Testis (tissue), 3 donors: ENCODE measurements around the gene NR1I2. TPM values are rescaled to one million over a fixed set of nuclear protein-coding genes. Genes with fewer than 3 reads are reported as not detected.

Experiments
- DNase-seq: peaks from one replicate; pipeline ENCODE4 v3.0.0-alpha.2; 2019
- H3K27ac ChIP-seq, 2 donors: fragments of 200-600 bp; sonication (generic); one replicate each; pipeline ENCODE4 v1.5.1; 2019
- H3K27me3 ChIP-seq: fragments of 200-600 bp; sonication (generic); one replicate; pipeline ENCODE4 v1.5.1; 2019
- H3K36me3 ChIP-seq: fragments of 200-600 bp; sonication (generic); one replicate; pipeline ENCODE4 v1.5.1; 2017; ENCODE audit warnings: low read depth; ENCODE audit errors: missing control alignments
- H3K4me1 ChIP-seq: fragments of 200-600 bp; sonication (generic); one replicate; pipeline ENCODE4 v1.5.1; 2019
- H3K4me3 ChIP-seq, 2 donors: fragments of 200-600 bp; sonication (generic); one replicate each; pipeline ENCODE4 v1.5.1; 2017 to 2019
- H3K9me3 ChIP-seq: fragments of 200-600 bp; sonication (generic); one replicate; pipeline ENCODE4 v1.5.1; 2017
- POLR2A ChIP-seq: fragments of 450-650 bp; IDR thresholded peaks from one replicate; pipeline ENCODE4 v1.6.1; 2017; ENCODE audit warnings: antibody characterized with exemption, mild to moderate bottlenecking, moderate library complexity
- WGBS, 2 donors: methylation state at CpG; one replicate each; pipeline ENCODE4 v1.1.5; 2018; 5-methylcytosine and 5-hydroxymethylcytosine counted together
- intact Hi-C: fragments of 100-400 bp; cut with DNase I; formaldehyde crosslinking; loops from one replicate; pipeline ENCODE4 v1.15.1; 2023; ENCODE audit warnings: low total_unique reads
- polyA plus RNA-seq: library from polyadenylated mRNA; stranded (reverse); fragments of 350-450 nt; fragmentation: Illumina TruSeq; extraction: RNeasy Lipid Tissue Mini Kit (QIAGEN cat#74804); gene quantifications from one replicate; pipeline ENCODE4 v1.2.3, GENCODE V29; 2014; ENCODE audit warnings: low read depth, low replicate concordance; ENCODE audit not compliant: insufficient read depth
- total RNA-seq, 2 donors: library from RNA; depleted of rRNA; stranded (reverse); fragments of >200 nt; gene quantifications; one replicate each; pipeline ENCODE4 v1.2.3, GENCODE V29; 2016
- TF ChIP-seq, protein P1 (sequence below), 3 experiments: fragments of 450-650 bp in 2 of 3; fragments of 200-600 bp in 1 of 3; sonication (generic) in 1 of 3; IDR thresholded peaks; one replicate each; pipeline ENCODE4 v1.5.1; 2016 to 2019; ENCODE audit warnings: antibody characterized with exemption in 3 of 3, mild to moderate bottlenecking in 2 of 3, moderate library complexity in 1 of 3

The NR1I2 gene
- total and polyA plus RNA-seq, 3 donors from 2014 or later = 0.47 to 0.74 (median 0.57) TPM

DNA sequence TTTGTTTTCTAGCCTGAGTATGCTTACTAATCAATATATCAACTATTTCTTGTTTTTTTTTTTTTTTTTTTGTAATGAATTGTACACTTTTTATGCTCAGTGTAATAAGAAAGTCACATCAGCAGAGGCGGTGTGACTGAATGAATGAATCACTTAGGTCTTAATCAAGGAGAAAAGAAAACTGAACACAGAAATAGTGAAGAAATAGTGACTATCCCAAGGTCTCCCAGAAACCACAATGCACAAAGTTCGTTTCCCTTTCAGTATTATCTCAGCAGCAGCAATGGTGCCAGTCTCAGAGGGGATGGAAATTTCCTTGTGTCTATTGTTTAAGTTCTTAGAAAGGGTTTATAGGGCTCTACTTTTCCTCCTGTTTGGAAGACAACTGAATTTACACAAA, 80.7 kb downstream of the NR1I2 start:
- H3K4me1 ChIP-seq = no peaks in the 10 kb centered on the region
- no peak for DNase-seq
- no peaks in the 10 kb centered on the region for H3K9me3 ChIP-seq
- H3K27me3 ChIP-seq = no peaks in the 10 kb centered on the region
- intact Hi-C loops = no loop called here
- WGBS, 2 donors = 69 to 78% methylated on average over 2 of the region's 2 CpGs
- no peaks in the 10 kb centered on the region for H3K36me3 ChIP-seq
- no peak overlapping the region for H3K27ac ChIP-seq
- no peak for TF ChIP-seq POLR2A
- TF ChIP-seq, protein P1, sequence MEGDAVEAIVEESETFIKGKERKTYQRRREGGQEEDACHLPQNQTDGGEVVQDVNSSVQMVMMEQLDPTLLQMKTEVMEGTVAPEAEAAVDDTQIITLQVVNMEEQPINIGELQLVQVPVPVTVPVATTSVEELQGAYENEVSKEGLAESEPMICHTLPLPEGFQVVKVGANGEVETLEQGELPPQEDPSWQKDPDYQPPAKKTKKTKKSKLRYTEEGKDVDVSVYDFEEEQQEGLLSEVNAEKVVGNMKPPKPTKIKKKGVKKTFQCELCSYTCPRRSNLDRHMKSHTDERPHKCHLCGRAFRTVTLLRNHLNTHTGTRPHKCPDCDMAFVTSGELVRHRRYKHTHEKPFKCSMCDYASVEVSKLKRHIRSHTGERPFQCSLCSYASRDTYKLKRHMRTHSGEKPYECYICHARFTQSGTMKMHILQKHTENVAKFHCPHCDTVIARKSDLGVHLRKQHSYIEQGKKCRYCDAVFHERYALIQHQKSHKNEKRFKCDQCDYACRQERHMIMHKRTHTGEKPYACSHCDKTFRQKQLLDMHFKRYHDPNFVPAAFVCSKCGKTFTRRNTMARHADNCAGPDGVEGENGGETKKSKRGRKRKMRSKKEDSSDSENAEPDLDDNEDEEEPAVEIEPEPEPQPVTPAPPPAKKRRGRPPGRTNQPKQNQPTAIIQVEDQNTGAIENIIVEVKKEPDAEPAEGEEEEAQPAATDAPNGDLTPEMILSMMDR (IDR thresholded peaks at IDR 0.05) = no peak
- no peak overlapping the region for H3K4me3 ChIP-seq

DNA sequence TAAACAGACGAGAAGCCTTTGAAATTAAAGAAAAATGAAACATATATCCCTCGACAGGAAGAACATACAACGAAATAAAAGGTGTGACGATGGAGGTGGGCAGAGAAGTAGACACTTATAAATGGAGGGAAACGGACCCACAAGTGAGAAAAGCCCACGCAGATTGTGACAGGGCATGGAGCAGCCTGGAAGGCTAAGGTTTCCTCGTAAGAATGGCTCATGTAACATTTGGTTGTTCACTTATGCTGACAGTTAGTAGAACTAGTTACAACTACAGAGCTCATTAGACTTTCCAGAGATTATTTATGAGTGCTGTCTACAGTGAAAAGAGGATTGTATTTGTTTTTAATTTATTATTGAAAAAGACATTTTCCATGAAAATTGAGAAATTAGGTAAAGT, 82.6 kb downstream of the NR1I2 start:
- 83 to 85% methylated on average over 7 of the region's 7 CpGs for WGBS, 2 donors
- intact Hi-C loops = no loop called here
- Histone ChIP-seq H3K4me3 (no peak overlapping the region), H3K4me1 (no peaks in the 10 kb centered on the region), H3K27ac (no peak overlapping the region), H3K9me3 (no peaks in the 10 kb centered on the region), H3K36me3 (no peaks in the 10 kb centered on the region), H3K27me3 (no peaks in the 10 kb centered on the region)
- TF ChIP-seq POLR2A = no peak
- TF ChIP-seq, protein P1 (IDR thresholded peaks at IDR 0.05) = no peak
- DNase-seq = no peak

Other genes starting within 250 kb of the NR1I2 start
- 1 to 10 TPM in 1 of 2 donors, under 1 TPM in 1; 0.74 to 2.0 TPM for gene CD80, start 222.5 kb upstream of the NR1I2 start, total RNA-seq
- 0.42 TPM for gene CD80, start 222.5 kb upstream of the NR1I2 start, polyA plus RNA-seq
- gene ADPRH, start 202.6 kb upstream of the NR1I2 start, total RNA-seq = 1 to 10 TPM; 7.9 to 8.6 TPM
- 8.0 TPM for gene ADPRH, start 202.6 kb upstream of the NR1I2 start, polyA plus RNA-seq
- 1 to 10 TPM in 1 of 2 donors, under 1 TPM in 1; 0.87 to 2.7 TPM for gene PLA1A, start 184.2 kb upstream of the NR1I2 start, total RNA-seq
- gene PLA1A, start 184.2 kb upstream of the NR1I2 start, polyA plus RNA-seq = 8.7 TPM
- 1 to 10 TPM; 4.1 to 5.7 TPM for gene POPDC2, start 121.5 kb upstream of the NR1I2 start, total RNA-seq
- 8.0 TPM for gene POPDC2, start 121.5 kb upstream of the NR1I2 start, polyA plus RNA-seq
- gene COX17, start 104.7 kb upstream of the NR1I2 start, total RNA-seq = 10 to 100 TPM; 35.4 to 39.1 TPM
- gene COX17, start 104.7 kb upstream of the NR1I2 start, polyA plus RNA-seq = 81.7 TPM
- 10 to 100 TPM; 28.3 to 47.6 TPM for gene CFAP91, start 79.1 kb upstream of the NR1I2 start, total RNA-seq
- 58.0 TPM for gene CFAP91, start 79.1 kb upstream of the NR1I2 start, polyA plus RNA-seq